GM15510 (cell line): ENCODE results near the gene CAMK1D.

Experiments
- POLR2A ChIP-seq: IDR thresholded peaks from 3 replicates; pipeline ENCODE4 v1.6.1; 2011; ENCODE audit warnings: borderline replicate concordance; ENCODE audit not compliant: insufficient read length; ENCODE audit errors: extremely low read depth

Gene CAMK1D

GRCh38 chr10:12448340-12448728, 99.0 kb downstream of the CAMK1D start:
- no peak for TF ChIP-seq POLR2A

GRCh38 chr10:12448729-12449391, 99.5 kb downstream of the CAMK1D start:
- no peak for TF ChIP-seq POLR2A

GRCh38 chr10:12455318-12455717, 106.0 kb downstream of the CAMK1D start:
- TF ChIP-seq POLR2A, result no peak

- TF ChIP-seq POLR2A, result no peak
Observed at GRCh38 chr10:12455766-12456165, 106.4 kb downstream of the CAMK1D start.

GRCh38 chr10:12459340-12459739, 110.0 kb downstream of the CAMK1D start:
- no peak for TF ChIP-seq POLR2A

GRCh38 chr10:12459762-12460161, 110.4 kb downstream of the CAMK1D start:
- no peak for TF ChIP-seq POLR2A

GRCh38 chr10:12463459-12463838, 114.1 kb downstream of the CAMK1D start:
- no peak for TF ChIP-seq POLR2A

GRCh38 chr10:12465385-12466136, 116.2 kb downstream of the CAMK1D start:
- TF ChIP-seq POLR2A, result no peak

GRCh38 chr10:12466704-12467305, 117.5 kb downstream of the CAMK1D start:
- no peak for TF ChIP-seq POLR2A

GRCh38 chr10:12469345-12469744, 120.0 kb downstream of the CAMK1D start:
- TF ChIP-seq POLR2A, result no peak

- TF ChIP-seq POLR2A, result no peak
Observed at GRCh38 chr10:12470719-12471118, 121.4 kb downstream of the CAMK1D start.

GRCh38 chr10:12471135-12471534, 121.8 kb downstream of the CAMK1D start:
- TF ChIP-seq POLR2A, result no peak

GRCh38 chr10:12473491-12473890, 124.1 kb downstream of the CAMK1D start:
- TF ChIP-seq POLR2A, result no peak

GRCh38 chr10:12474727-12475412, 125.5 kb downstream of the CAMK1D start:
- no peak for TF ChIP-seq POLR2A

GRCh38 chr10:12476656-12477055, 127.3 kb downstream of the CAMK1D start:
- TF ChIP-seq POLR2A, result no peak

GRCh38 chr10:12479437-12479844, 130.1 kb downstream of the CAMK1D start:
- TF ChIP-seq POLR2A, result no peak

- TF ChIP-seq POLR2A, result no peak
Observed at GRCh38 chr10:12479924-12480323, 130.6 kb downstream of the CAMK1D start.
